Measurements from ENCODE around the gene TRAF3. TPM values are rescaled to one million over a fixed set of nuclear protein-coding genes. Genes with fewer than 3 reads are reported as not detected.
A peak's percentile ranks its signal among the peaks of the same experiment; 100 is the strongest.
"Not testable (repeated sequence)": the region's sequence is repeated elsewhere in the genome, so short reads cannot be mapped to it uniquely, and the experiment has no call there.

Gene TRAF3
- total RNA-seq, 1 donor from 2014 or later: 35.3 TPM

GRCh38 chr14:102873131-102873530 is 95.9 kb downstream of the TRAF3 start:
- no peak overlapping the region for H3K4me3 ChIP-seq (ENCODE audit: low read depth, low read length)
- no peak for FAIRE-seq
- no peak for DNase-seq (ENCODE audit: low read depth)
- peaks cover 10% of the 10 kb centered on the region for H3K36me3 ChIP-seq (ENCODE audit: control insufficient read depth, insufficient read depth, low read length)
- H3K27me3 ChIP-seq (ENCODE audit: control insufficient read depth, insufficient read depth, low read length): no peaks in the 10 kb centered on the region
- TF ChIP-seq CTCF (IDR thresholded peaks at IDR 0.05; ENCODE audit: insufficient read depth, low read length, severe bottlenecking): no peak

GRCh38 chr14:102873546-102874061 is 96.4 kb downstream of the TRAF3 start:
- DNase-seq (ENCODE audit: low read depth) (no peak), FAIRE-seq (no peak)
- TF ChIP-seq CTCF (IDR thresholded peaks at IDR 0.05; ENCODE audit: insufficient read depth, low read length, severe bottlenecking): no peak
- Histone ChIP-seq H3K27me3 (ENCODE audit: control insufficient read depth, insufficient read depth, low read length) (no peaks in the 10 kb centered on the region), H3K36me3 (ENCODE audit: control insufficient read depth, insufficient read depth, low read length) (peaks cover 10% of the 10 kb centered on the region), H3K4me3 (ENCODE audit: low read depth, low read length) (no peak overlapping the region)

- Histone ChIP-seq H3K36me3 (ENCODE audit: control insufficient read depth, insufficient read depth, low read length) (peaks cover 7% of the 10 kb centered on the region), H3K4me3 (ENCODE audit: low read depth, low read length) (no peak overlapping the region), H3K27me3 (ENCODE audit: control insufficient read depth, insufficient read depth, low read length) (no peaks in the 10 kb centered on the region)
- no peak for TF ChIP-seq CTCF (IDR thresholded peaks at IDR 0.05; ENCODE audit: insufficient read depth, low read length, severe bottlenecking)
- FAIRE-seq (no peak), DNase-seq (ENCODE audit: low read depth) (no peak)
These were observed 98.4 kb downstream of the TRAF3 start for GRCh38 chr14:102875652-102876051.

- H3K36me3 ChIP-seq (ENCODE audit: control insufficient read depth, insufficient read depth, low read length); FAIRE-seq; H3K4me3 ChIP-seq (ENCODE audit: low read depth, low read length): not testable (repeated sequence)
These were observed 100.3 kb downstream of the TRAF3 start for GRCh38 chr14:102877511-102877910.

GRCh38 chr14:102878174-102878969 is 101.1 kb downstream of the TRAF3 start:
- Histone ChIP-seq H3K27me3 (ENCODE audit: control insufficient read depth, insufficient read depth, low read length) (no peaks in the 10 kb centered on the region), H3K36me3 (ENCODE audit: control insufficient read depth, insufficient read depth, low read length) (no peaks in the 10 kb centered on the region), H3K4me3 (ENCODE audit: low read depth, low read length) (no peak overlapping the region)
- peak; percentile 31 for TF ChIP-seq CTCF (IDR thresholded peaks at IDR 0.05; ENCODE audit: insufficient read depth, low read length, severe bottlenecking)
- DNase-seq (ENCODE audit: low read depth) (no peak), FAIRE-seq (no peak)

More at GRCh38 chr14:102877511-102877910, 100.3 kb downstream of the TRAF3 start:
- H3K27me3 ChIP-seq (ENCODE audit: control insufficient read depth, insufficient read depth, low read length); DNase-seq (ENCODE audit: low read depth): not testable (repeated sequence)

- Histone ChIP-seq H3K4me3 (ENCODE audit: low read depth, low read length) (no peak overlapping the region), H3K36me3 (ENCODE audit: control insufficient read depth, insufficient read depth, low read length) (no peaks in the 10 kb centered on the region), H3K27me3 (ENCODE audit: control insufficient read depth, insufficient read depth, low read length) (no peaks in the 10 kb centered on the region)
- TF ChIP-seq CTCF (IDR thresholded peaks at IDR 0.05; ENCODE audit: insufficient read depth, low read length, severe bottlenecking): no peak
- DNase-seq (ENCODE audit: low read depth) (peak; percentile 7), FAIRE-seq (no peak)
These were observed 101.8 kb downstream of the TRAF3 start for GRCh38 chr14:102878970-102879460.
